ENCODE data around the gene IQGAP2.

The IQGAP2 gene

GRCh38 chr5:76585783-76586217 lies 182.7 kb downstream of the IQGAP2 start:
- no peak overlapping the region for H3K4me3 ChIP-seq (ENCODE audit: low read depth, low read length)
- no peak for TF ChIP-seq CTCF (conservative IDR thresholded peaks at IDR 0.05; ENCODE audit: low read depth, low read length)
- DNase-seq (ENCODE audit: low read depth) = no peak

- no peak for TF ChIP-seq CTCF (conservative IDR thresholded peaks at IDR 0.05; ENCODE audit: low read depth, low read length)
- no peak for DNase-seq (ENCODE audit: low read depth)
- no peak overlapping the region for H3K4me3 ChIP-seq (ENCODE audit: low read depth, low read length)
These were observed 183.4 kb downstream of the IQGAP2 start for GRCh38 chr5:76586531-76586930.

GRCh38 chr5:76590027-76590426 lies 186.9 kb downstream of the IQGAP2 start:
- H3K4me3 ChIP-seq (ENCODE audit: low read depth, low read length) = no peak overlapping the region
- TF ChIP-seq CTCF (conservative IDR thresholded peaks at IDR 0.05; ENCODE audit: low read depth, low read length) = no peak
- no peak for DNase-seq (ENCODE audit: low read depth)

- no peak for TF ChIP-seq CTCF (conservative IDR thresholded peaks at IDR 0.05; ENCODE audit: low read depth, low read length)
- no peak overlapping the region for H3K4me3 ChIP-seq (ENCODE audit: low read depth, low read length)
- DNase-seq (ENCODE audit: low read depth) = no peak
These were observed 188.3 kb downstream of the IQGAP2 start for GRCh38 chr5:76591366-76591765.

- no peak overlapping the region for H3K4me3 ChIP-seq (ENCODE audit: low read depth, low read length)
- no peak for DNase-seq (ENCODE audit: low read depth)
- no peak for TF ChIP-seq CTCF (conservative IDR thresholded peaks at IDR 0.05; ENCODE audit: low read depth, low read length)
These were observed 189.6 kb downstream of the IQGAP2 start for GRCh38 chr5:76592692-76593091.

GRCh38 chr5:76594107-76594506 lies 191.0 kb downstream of the IQGAP2 start:
- no peak for DNase-seq (ENCODE audit: low read depth)
- no peak overlapping the region for H3K4me3 ChIP-seq (ENCODE audit: low read depth, low read length)
- no peak for TF ChIP-seq CTCF (conservative IDR thresholded peaks at IDR 0.05; ENCODE audit: low read depth, low read length)

GRCh38 chr5:76595755-76596481 lies 192.8 kb downstream of the IQGAP2 start:
- no peak for DNase-seq (ENCODE audit: low read depth)
- TF ChIP-seq CTCF (conservative IDR thresholded peaks at IDR 0.05; ENCODE audit: low read depth, low read length) = no peak
- no peak overlapping the region for H3K4me3 ChIP-seq (ENCODE audit: low read depth, low read length)
